ENCODE results near the gene CDC25C.

DNA sequence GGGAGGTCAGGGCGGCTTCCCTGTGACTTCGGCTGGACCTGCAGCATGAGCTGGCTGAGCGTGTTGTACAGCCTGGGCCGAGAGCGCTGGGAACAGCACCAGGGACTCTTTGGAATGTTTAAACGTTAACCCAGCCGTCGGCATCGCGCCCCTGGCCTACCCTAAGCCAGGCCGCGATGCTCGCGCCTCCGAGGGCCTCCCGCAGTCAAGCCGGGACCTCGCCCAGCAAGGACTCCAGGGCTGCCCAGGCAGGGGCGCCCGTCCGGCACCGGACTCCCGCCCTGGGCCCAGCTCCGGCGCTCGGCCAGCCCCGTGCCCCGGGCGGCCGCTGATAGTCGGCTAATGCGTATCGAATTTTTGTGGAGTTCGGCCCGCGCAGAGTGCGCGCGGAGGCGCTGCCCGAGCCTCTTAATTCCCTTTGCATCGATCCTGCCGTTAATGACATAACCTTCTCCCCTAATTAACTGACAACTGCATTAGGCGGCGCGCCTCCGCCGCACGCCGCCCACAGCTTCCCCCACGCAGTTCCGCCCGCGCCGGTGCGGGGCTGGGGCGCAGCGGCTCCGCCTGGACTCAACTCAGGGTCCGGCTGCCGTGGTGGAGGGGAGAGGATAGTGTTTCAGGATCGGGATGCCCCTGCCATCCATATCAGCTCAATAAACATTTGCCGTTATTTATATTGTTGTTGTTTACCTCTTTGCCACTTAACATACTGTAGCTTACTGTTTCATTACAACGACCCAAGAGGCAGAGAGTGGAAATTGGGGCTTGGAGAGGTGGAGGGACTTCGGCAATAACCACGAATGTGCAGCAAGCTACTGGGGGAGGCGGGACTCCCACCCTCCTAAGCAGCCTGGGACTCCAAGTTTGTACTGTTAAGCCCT, 89.7 kb downstream of the CDC25C start:
- TF ChIP-seq POLR2AphosphoS5 (IDR thresholded peaks at IDR 0.05; ENCODE audit: low read depth, low read length) (no peak), POLR2A (IDR thresholded peaks at IDR 0.05; ENCODE audit: low read depth, low read length) (no peak), TAF1 (IDR thresholded peaks at IDR 0.05; ENCODE audit: borderline replicate concordance, low read depth, low read length) (no peak)
